SU-DHL-6 (cell line): ENCODE measurements around the gene VAV3.

Experiments used
- H2AFZ ChIP-seq: fragments of 200-600 bp; sonication (generic); 2 replicates; pipeline ENCODE4 v1.6.1; 2014; ENCODE audit warnings: low read depth, mild to moderate bottlenecking, moderate library complexity, mixed read lengths, antibody characterized with exemption, low read length; ENCODE audit not compliant: severe bottlenecking
- H3F3A ChIP-seq: fragments of 200-600 bp; shearing (Covaris generic); 2 replicates; pipeline ENCODE4 v1.6.0; 2016; ENCODE audit warnings: antibody characterized with exemption, mild to moderate bottlenecking; ENCODE audit not compliant: insufficient read depth
- H3K27ac ChIP-seq: fragments of 200-600 bp; sonication (generic); 2 replicates; pipeline ENCODE4 v1.5.1; 2016; ENCODE audit warnings: low read depth, mild to moderate bottlenecking, low read length, moderate library complexity, mixed read lengths
- H3K27me3 ChIP-seq: fragments of 200-600 bp; sonication (generic), shearing (Covaris generic); 2 replicates; pipeline ENCODE4 v1.6.0; 2014; ENCODE audit warnings: mild to moderate bottlenecking, low read length
- H3K36me3 ChIP-seq: fragments of 200-600 bp; sonication (generic); 2 replicates; pipeline ENCODE4 v1.6.1; 2014; ENCODE audit warnings: mild to moderate bottlenecking, low read length, mixed read lengths
- H3K4me2 ChIP-seq: fragments of 300-600, 200-600 bp; shearing (Covaris generic), sonication (generic); 2 replicates; pipeline ENCODE4 v1.6.0; 2014; ENCODE audit warnings: low read length, low read depth, mild to moderate bottlenecking; ENCODE audit not compliant: poor library complexity, severe bottlenecking
- H3K4me3 ChIP-seq: fragments of 200-600 bp; sonication (generic); 2 replicates; pipeline ENCODE4 v1.5.1; 2014; ENCODE audit warnings: antibody characterized with exemption, low read length, mild to moderate bottlenecking, mixed read lengths; ENCODE audit not compliant: insufficient read depth, poor library complexity, severe bottlenecking
- H3K79me2 ChIP-seq: fragments of 200-600 bp; sonication (generic); 2 replicates; pipeline ENCODE4 v1.6.1; 2014; ENCODE audit warnings: mild to moderate bottlenecking, low read length, moderate library complexity; ENCODE audit not compliant: insufficient read depth
- H3K9ac ChIP-seq: fragments of 200-600 bp; sonication (generic); 2 replicates; pipeline ENCODE4 v1.7.0; 2014; ENCODE audit warnings: mild to moderate bottlenecking, low read length
- H3K9me2 ChIP-seq: fragments of 200-600 bp; sonication (generic); replicated peaks from 2 replicates; pipeline ENCODE4 v1.6.1; 2014; ENCODE audit warnings: low read length; ENCODE audit not compliant: insufficient read depth
- H3K9me3 ChIP-seq: fragments of 200-600 bp; sonication (generic); 2 replicates; pipeline ENCODE4 v1.6.1; 2014; ENCODE audit warnings: low read length, mixed read lengths; ENCODE audit not compliant: insufficient read depth
- H4K20me1 ChIP-seq: fragments of 200-600 bp; sonication (generic); 2 replicates; pipeline ENCODE4 v1.6.1; 2014; ENCODE audit warnings: low read depth, mild to moderate bottlenecking, antibody characterized with exemption, low read length, moderate library complexity, mixed read lengths
- EZH2phosphoT487 ChIP-seq: fragments of 200-600 bp; sonication (generic), shearing (Covaris generic); conservative IDR thresholded peaks from 2 replicates; pipeline ENCODE4 v1.6.1; 2018; ENCODE audit warnings: mild to moderate bottlenecking, antibody characterized with exemption, low read length, moderate library complexity, mixed read lengths
- TF ChIP-seq, protein P1 (sequence below): fragments of 200-600 bp; sonication (generic); IDR thresholded peaks from one replicate; pipeline ENCODE4 v1.5.1; 2017; ENCODE audit warnings: antibody characterized with exemption, mild to moderate bottlenecking, low read length, moderate library complexity; ENCODE audit not compliant: insufficient read depth, poor library complexity, severe bottlenecking

VAV3 gene

DNA sequence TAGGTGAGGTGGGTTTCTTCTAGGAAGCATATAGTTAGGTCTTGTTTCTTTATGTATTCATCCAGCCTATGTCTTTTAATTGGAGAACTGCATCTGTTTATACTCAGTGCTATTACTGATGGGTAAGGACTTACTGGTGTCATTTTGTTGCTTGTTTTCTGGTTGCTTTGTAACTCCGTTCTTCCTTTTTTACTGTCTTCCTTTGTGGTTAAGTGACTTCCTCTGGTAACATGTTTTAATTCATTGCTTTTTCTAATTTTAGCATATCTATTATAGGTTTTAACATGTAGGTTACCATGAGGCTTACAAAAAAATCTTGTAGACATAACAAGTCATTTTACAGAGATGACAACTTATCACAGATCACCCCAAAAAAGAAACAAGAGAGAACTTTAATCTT, 160.8 kb downstream of the VAV3 start:
- H3F3A ChIP-seq: peaks cover 14% of the 10 kb centered on the region; the same call in 1 of the 2 replicates
- H3K9me3 ChIP-seq: peaks cover 5% of the 10 kb centered on the region; the same call in 1 of the 2 replicates
- no peaks in the 10 kb centered on the region for H3K79me2 ChIP-seq
- no peaks in the 10 kb centered on the region for H3K9me2 ChIP-seq
- H3K36me3 ChIP-seq: no peaks in the 10 kb centered on the region; the same call in 1 of the 2 replicates
- H3K4me3 ChIP-seq: peak overlapping the region; percentile 40
- H3K9ac ChIP-seq: peak overlapping the region; percentile 42
- H3K27me3 ChIP-seq: no peaks in the 10 kb centered on the region
- H3K27ac ChIP-seq: peak overlapping the region; percentile 90
- peak overlapping the region; percentile 6 for H2AFZ ChIP-seq
- no peak for TF ChIP-seq EZH2phosphoT487
- TF ChIP-seq, protein P1, sequence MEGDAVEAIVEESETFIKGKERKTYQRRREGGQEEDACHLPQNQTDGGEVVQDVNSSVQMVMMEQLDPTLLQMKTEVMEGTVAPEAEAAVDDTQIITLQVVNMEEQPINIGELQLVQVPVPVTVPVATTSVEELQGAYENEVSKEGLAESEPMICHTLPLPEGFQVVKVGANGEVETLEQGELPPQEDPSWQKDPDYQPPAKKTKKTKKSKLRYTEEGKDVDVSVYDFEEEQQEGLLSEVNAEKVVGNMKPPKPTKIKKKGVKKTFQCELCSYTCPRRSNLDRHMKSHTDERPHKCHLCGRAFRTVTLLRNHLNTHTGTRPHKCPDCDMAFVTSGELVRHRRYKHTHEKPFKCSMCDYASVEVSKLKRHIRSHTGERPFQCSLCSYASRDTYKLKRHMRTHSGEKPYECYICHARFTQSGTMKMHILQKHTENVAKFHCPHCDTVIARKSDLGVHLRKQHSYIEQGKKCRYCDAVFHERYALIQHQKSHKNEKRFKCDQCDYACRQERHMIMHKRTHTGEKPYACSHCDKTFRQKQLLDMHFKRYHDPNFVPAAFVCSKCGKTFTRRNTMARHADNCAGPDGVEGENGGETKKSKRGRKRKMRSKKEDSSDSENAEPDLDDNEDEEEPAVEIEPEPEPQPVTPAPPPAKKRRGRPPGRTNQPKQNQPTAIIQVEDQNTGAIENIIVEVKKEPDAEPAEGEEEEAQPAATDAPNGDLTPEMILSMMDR: no peak
- peak overlapping the region; percentile 95 for H3K4me2 ChIP-seq
- H4K20me1 ChIP-seq: no peaks in the 10 kb centered on the region

DNA sequence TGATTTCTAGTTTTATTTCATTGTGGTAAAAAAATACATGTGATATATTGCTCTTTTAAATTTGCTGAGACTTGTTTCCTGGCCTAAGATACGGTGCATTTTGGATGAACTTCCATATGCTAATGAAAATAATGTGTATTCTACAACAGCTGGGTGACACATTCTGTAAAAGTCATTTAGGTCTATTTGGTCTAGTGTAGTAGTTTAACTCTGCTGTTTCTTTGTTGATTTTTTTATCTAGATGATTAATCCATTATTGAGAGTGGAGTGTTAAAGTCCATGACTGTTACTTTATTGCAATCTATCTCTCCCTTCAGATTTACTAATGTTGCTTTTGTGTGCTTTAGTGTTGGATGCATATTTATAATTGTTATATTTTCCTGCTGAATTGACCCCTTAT, 161.4 kb downstream of the VAV3 start:
- H3K4me3 ChIP-seq: no peak overlapping the region
- no peaks in the 10 kb centered on the region; the same call in 1 of the 2 replicates for H3K36me3 ChIP-seq

DNA sequence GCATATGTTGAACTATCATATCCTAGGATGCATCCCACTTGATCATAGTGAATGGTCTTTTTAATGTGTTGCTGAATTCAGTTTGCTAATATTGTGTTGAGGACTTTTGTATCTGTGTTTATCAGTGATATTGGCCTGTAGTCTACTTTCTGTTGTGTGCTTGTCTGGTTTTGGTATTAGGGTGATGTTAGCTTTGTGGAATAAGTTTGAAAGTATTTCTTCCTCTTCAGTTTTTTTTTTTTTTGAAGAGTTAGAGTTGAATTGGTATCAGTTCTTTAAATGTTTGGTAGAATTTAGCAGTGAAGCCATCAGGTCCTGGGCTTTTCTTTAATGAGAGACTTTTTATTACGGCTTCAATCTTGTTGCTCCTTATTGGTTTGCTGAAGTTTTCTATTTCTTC, 162.3 kb downstream of the VAV3 start:
- Histone ChIP-seq H4K20me1 (no peaks in the 10 kb centered on the region), H3K9me3 (peaks cover 5% of the 10 kb centered on the region; the same call in 1 of the 2 replicates), H3K9me2 (no peaks in the 10 kb centered on the region), H3K9ac (no peak overlapping the region), H3K27me3 (no peaks in the 10 kb centered on the region), H3K27ac (peak overlapping the region; percentile 90; the same call in 1 of the 2 replicates), H3F3A (peaks cover 16% of the 10 kb centered on the region; the same call in 1 of the 2 replicates), H2AFZ (no peak overlapping the region), H3K36me3 (no peaks in the 10 kb centered on the region; the same call in 1 of the 2 replicates), H3K4me3 (no peak overlapping the region), H3K79me2 (no peaks in the 10 kb centered on the region), H3K4me2 (peak overlapping the region; percentile 95)
- TF ChIP-seq EZH2phosphoT487: no peak
- TF ChIP-seq, protein P1: no peak

More for the DNA sequence above, 161.4 kb downstream of the VAV3 start:
- Histone ChIP-seq H3K27ac (peak overlapping the region; percentile 90), H3K9me2 (no peaks in the 10 kb centered on the region), H3K79me2 (no peaks in the 10 kb centered on the region), H3K9me3 (peaks cover 5% of the 10 kb centered on the region; the same call in 1 of the 2 replicates), H3F3A (peaks cover 14% of the 10 kb centered on the region; the same call in 1 of the 2 replicates), H3K9ac (peak overlapping the region; percentile 42; the same call in 1 of the 2 replicates), H4K20me1 (no peaks in the 10 kb centered on the region), H3K4me2 (peak overlapping the region; percentile 95), H3K27me3 (no peaks in the 10 kb centered on the region), H2AFZ (no peak overlapping the region)
- no peak for TF ChIP-seq EZH2phosphoT487
- TF ChIP-seq, protein P1: no peak
